Stimulated activated CD4-positive, alpha-beta T cell treated with anti-CD3 and anti-CD28 coated beads, Interleukin-12 subunit alpha, Interleukin-12 subunit beta, amount 100 ng/mL, for 48 hours (primary cell): ENCODE measurements around the gene INPP5E.

Experiments
- DNase-seq, 3 donors: peaks; one replicate each; pipeline ENCODE4 v3.0.0-alpha.2; 2020; ENCODE audit warnings: low read depth in 2 of 3, low spot score in 1 of 3

The INPP5E gene

DNA sequence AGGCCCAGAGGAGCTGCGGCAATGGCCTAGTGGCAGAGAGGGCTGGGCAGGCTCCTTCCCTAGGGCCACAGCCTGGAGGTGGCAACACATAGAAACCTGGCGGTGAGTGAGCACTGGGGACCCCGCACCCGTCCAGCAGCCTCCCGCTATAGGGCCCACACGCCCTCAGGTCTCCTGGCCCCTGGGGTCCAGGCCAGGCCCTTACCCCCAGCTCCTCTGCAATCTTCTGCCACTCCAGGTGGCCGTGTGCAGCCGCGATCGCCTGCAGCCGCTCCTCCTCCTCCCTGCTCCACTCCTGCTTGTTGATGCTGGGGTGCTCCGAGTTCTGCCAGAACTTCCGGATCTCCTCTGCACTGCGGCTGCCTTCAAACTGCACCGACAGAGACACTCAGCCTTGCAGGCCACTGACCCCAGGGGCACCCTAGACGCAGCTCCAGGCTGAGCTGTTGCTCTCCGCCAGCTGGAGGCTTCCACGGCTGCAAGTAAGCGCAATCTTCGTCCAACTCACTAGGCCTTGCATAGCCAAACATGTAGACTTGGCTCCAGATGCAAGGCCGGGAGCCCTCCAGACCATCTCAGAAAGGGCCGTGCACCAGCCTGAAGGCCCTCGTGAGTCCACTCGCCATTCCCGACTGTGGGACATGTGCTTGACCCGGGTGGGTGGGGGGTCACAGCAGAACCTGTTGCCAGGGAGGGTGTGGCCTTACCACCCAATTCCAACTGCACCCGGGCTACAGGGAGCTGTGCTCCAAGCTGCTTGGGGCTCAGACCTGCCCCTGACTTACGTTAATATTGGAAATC is 47.7 kb downstream of the INPP5E start:
- no peak for DNase-seq

GRCh38 chr9:136389396-136389795 is 50.2 kb downstream of the INPP5E start:
- DNase-seq = no peak

GRCh38 chr9:136387217-136387616 is 52.4 kb downstream of the INPP5E start:
- no peak for DNase-seq

- no peak for DNase-seq
These were observed 53.6 kb downstream of the INPP5E start for GRCh38 chr9:136386018-136386417.

GRCh38 chr9:136385015-136385414 is 54.6 kb downstream of the INPP5E start:
- DNase-seq = peak in 2 of 3 donors; percentile 34 to 37

GRCh38 chr9:136383436-136383835 is 56.2 kb downstream of the INPP5E start:
- DNase-seq = no peak

DNA sequence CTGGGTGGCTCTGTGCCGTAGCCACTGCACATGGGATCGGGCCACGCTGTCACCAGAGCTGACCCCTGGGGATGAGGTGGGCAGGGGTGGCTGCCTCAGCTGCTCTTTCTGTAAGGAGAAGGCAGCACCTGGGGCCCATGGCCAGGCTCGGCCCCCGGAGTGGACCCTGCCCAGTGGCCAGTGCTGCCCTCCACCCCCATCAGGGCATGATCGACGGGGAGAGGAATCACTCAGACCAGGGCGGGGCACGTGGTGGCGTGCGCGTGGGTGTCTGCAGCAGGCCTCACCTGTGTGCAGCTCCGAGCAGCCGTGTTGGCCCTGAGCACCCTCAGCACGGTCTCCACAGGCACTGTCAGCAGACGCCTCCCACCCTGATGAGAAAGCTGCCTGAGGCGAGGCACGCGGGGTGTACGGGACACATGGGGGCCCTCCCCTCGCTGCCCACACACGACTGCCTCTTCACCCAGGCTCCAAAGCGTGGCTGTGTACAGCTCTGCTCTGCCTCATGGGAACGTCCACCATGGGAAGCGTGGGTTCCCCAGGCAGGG is 57.6 kb downstream of the INPP5E start:
- no peak for DNase-seq

DNA sequence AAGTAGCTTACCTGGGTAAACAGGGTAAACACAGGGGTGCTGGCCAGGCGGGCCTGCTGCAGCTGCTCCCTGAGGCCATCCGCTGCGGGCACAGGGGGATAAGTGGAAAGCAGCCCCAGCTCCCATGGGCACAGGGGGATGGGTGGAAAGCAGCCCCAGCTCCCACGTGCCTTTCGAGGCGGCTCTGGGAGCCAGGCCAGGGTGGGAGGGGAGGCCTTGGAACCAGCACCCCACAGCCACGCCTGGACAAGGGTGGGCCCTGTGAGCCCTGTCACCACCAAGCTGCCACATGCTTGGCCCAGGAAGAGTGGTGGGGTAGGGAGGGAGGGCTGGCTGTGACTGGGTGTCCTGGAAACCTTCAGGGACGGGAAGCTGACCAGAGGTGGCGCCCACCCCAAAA is 58.3 kb downstream of the INPP5E start:
- no peak for DNase-seq

DNA sequence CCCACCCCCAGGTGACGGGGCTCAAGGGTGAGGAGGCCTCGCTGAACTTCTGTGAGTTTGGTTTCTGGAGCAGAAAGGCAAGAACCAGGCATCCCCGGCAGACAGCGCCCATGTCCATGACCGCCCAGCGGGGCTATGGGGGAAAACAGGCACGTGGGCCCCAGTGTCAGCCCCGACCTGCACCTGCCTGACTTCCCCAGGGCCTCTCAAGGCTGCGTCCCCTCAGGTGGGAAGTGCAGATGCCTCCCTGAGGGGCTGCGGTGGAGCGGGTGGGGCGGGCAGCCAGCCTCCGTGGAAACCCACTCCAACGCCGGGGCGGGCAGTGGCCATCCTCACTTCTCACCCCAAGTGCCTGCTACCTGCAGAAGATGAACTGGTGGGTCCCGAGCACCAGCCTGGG is 59.3 kb downstream of the INPP5E start:
- no peak for DNase-seq

DNA sequence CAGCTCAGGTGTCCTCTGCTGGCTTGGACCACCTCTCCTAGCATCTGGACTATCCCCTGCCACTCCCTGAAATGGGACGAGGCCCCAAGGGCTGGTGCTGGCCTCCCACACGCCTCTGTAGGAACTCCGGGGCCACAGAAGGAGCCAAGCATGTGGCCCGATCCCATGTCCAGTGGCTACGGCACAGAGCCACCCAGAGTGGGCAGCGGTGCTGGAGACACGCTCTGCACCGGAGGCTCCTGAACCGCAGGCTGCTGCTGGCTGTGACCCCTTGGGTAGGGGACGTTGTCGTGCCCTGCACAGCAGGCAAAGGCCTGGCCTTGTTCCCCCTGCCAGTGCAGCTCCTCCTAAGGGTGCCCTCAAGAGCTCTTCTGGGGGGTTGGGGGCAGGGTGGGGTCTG is 59.8 kb downstream of the INPP5E start:
- DNase-seq = no peak

- no peak for DNase-seq
These were observed 60.2 kb downstream of the INPP5E start for GRCh38 chr9:136379401-136379800.

DNA sequence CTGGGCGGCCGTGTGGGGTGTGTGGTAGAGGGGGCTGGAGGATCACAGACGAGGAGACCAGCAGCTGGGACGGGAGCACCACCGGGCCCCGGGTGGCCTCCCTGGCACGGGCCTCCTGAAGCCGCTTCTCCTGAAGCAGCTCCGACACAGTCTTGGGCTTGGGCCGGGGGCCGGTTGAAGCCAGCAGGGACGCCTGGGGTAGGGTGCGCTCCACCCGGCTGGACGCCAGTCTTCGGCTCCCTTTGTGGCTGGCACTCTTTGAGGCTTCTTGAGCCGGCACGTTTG is 60.7 kb downstream of the INPP5E start:
- no peak for DNase-seq
